ENCODE results near the gene WBP2.
"Not testable (repeated sequence)": the region's sequence is repeated elsewhere in the genome, so short reads cannot be mapped to it uniquely, and the experiment has no call there.

WBP2 gene

GRCh38 chr17:75865404-75866188 is 10.5 kb upstream of the WBP2 start:
- DNase-seq, result not testable (repeated sequence)

GRCh38 chr17:75864887-75865286 is 9.8 kb upstream of the WBP2 start:
- DNase-seq, result not testable (repeated sequence)

- peak; percentile 89 for DNase-seq
Measured at GRCh38 chr17:75864448-75864871, 9.3 kb upstream of the WBP2 start.

- DNase-seq, result no peak
Measured at GRCh38 chr17:75861927-75862317, 6.8 kb upstream of the WBP2 start.

- not testable (repeated sequence) for DNase-seq
Measured at GRCh38 chr17:75859358-75859757, 4.2 kb upstream of the WBP2 start.

GRCh38 chr17:75856062-75856756 is 1.1 kb upstream of the WBP2 start:
- DNase-seq, result no peak

- DNase-seq, result no peak
Measured at GRCh38 chr17:75854881-75855309, 240 bp downstream of the WBP2 start.

GRCh38 chr17:75854101-75854748 is 910 bp downstream of the WBP2 start:
- DNase-seq, result no peak

GRCh38 chr17:75853433-75853832 is 1.7 kb downstream of the WBP2 start:
- DNase-seq, result no peak

GRCh38 chr17:75851693-75851991 is 3.5 kb downstream of the WBP2 start:
- DNase-seq, result not testable (repeated sequence)

GRCh38 chr17:75850928-75851692 is 4.0 kb downstream of the WBP2 start:
- no peak for DNase-seq

GRCh38 chr17:75849724-75850123 is 5.4 kb downstream of the WBP2 start:
- no peak for DNase-seq

GRCh38 chr17:75849279-75849646 is 5.9 kb downstream of the WBP2 start:
- no peak for DNase-seq

GRCh38 chr17:75848523-75849278 is 6.4 kb downstream of the WBP2 start:
- DNase-seq, result peak; percentile 66

- no peak for DNase-seq
Measured at GRCh38 chr17:75847614-75848522, 7.3 kb downstream of the WBP2 start.

GRCh38 chr17:75846692-75847613 is 8.2 kb downstream of the WBP2 start:
- no peak for DNase-seq

GRCh38 chr17:75845933-75846691 is 9.0 kb downstream of the WBP2 start:
- no peak for DNase-seq

GRCh38 chr17:75845058-75845711 is 9.9 kb downstream of the WBP2 start:
- no peak for DNase-seq

- no peak for DNase-seq
Measured at GRCh38 chr17:75844530-75845057, 10.5 kb downstream of the WBP2 start.
